ENCODE results near the gene NKD2. TPM values are rescaled to one million over a fixed set of nuclear protein-coding genes. Genes with fewer than 3 reads are reported as not detected.

The NKD2 gene
- polyA plus RNA-seq, 2 of the 4 experiments (the other 2 are of a cell fraction): 1.2 to 4.2 TPM

DNA sequence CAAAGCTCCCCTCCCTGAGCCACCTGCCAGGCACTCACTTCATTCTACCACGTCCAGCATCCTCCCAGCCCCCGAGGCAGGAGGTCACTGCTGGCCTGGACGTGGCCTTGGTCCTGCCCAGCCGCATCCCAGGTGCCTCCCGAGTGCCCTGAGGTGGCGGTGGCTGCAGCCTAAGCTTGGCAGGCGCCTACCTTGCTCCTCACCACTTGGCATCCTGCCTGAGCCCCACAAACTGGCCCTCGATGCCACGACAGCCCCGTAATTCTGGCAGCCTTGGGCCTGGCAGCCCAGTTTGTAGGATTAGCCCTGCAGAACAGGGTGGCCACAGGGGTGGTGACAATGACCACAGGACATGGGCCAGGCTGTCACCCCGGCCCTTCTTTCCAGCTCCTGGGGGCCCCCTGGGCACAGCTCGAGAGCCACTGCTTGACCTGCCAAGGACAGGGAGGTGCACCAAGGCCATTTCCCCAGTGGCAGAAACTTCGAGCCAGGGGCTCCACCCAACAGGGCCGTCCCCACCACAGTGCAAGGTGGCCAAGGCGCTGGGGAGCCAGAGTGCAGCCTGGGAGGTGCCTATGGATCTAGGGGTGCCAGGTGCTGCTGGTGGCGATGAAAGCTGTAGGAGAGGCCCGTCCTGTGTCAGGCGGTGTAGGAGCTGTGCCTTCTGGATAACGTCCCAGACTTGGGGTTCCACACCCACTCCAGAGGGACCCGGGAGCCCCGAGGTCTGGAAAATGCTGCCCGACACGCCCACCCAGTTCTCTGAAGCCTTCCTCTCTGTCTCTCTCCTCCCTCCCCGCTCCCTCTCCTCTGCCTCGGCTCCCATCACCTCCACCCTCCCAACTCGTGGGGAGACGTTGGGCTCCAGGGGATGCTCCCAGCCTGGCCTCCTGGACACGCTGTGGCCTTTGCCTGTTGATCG, 18.4 kb downstream of the NKD2 start:
- TF ChIP-seq, protein P1, sequence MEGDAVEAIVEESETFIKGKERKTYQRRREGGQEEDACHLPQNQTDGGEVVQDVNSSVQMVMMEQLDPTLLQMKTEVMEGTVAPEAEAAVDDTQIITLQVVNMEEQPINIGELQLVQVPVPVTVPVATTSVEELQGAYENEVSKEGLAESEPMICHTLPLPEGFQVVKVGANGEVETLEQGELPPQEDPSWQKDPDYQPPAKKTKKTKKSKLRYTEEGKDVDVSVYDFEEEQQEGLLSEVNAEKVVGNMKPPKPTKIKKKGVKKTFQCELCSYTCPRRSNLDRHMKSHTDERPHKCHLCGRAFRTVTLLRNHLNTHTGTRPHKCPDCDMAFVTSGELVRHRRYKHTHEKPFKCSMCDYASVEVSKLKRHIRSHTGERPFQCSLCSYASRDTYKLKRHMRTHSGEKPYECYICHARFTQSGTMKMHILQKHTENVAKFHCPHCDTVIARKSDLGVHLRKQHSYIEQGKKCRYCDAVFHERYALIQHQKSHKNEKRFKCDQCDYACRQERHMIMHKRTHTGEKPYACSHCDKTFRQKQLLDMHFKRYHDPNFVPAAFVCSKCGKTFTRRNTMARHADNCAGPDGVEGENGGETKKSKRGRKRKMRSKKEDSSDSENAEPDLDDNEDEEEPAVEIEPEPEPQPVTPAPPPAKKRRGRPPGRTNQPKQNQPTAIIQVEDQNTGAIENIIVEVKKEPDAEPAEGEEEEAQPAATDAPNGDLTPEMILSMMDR (IDR thresholded peaks at IDR 0.05): no peak
- TF ChIP-seq POLR2A (IDR thresholded peaks at IDR 0.05; ENCODE audit: low read length) (no peak), ESRRA (IDR thresholded peaks at IDR 0.05; ENCODE audit: borderline replicate concordance, low read length) (no peak)
- TF ChIP-seq, protein P2, sequence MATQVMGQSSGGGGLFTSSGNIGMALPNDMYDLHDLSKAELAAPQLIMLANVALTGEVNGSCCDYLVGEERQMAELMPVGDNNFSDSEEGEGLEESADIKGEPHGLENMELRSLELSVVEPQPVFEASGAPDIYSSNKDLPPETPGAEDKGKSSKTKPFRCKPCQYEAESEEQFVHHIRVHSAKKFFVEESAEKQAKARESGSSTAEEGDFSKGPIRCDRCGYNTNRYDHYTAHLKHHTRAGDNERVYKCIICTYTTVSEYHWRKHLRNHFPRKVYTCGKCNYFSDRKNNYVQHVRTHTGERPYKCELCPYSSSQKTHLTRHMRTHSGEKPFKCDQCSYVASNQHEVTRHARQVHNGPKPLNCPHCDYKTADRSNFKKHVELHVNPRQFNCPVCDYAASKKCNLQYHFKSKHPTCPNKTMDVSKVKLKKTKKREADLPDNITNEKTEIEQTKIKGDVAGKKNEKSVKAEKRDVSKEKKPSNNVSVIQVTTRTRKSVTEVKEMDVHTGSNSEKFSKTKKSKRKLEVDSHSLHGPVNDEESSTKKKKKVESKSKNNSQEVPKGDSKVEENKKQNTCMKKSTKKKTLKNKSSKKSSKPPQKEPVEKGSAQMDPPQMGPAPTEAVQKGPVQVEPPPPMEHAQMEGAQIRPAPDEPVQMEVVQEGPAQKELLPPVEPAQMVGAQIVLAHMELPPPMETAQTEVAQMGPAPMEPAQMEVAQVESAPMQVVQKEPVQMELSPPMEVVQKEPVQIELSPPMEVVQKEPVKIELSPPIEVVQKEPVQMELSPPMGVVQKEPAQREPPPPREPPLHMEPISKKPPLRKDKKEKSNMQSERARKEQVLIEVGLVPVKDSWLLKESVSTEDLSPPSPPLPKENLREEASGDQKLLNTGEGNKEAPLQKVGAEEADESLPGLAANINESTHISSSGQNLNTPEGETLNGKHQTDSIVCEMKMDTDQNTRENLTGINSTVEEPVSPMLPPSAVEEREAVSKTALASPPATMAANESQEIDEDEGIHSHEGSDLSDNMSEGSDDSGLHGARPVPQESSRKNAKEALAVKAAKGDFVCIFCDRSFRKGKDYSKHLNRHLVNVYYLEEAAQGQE (IDR thresholded peaks at IDR 0.05): no peak
- TF ChIP-seq, protein P3, sequence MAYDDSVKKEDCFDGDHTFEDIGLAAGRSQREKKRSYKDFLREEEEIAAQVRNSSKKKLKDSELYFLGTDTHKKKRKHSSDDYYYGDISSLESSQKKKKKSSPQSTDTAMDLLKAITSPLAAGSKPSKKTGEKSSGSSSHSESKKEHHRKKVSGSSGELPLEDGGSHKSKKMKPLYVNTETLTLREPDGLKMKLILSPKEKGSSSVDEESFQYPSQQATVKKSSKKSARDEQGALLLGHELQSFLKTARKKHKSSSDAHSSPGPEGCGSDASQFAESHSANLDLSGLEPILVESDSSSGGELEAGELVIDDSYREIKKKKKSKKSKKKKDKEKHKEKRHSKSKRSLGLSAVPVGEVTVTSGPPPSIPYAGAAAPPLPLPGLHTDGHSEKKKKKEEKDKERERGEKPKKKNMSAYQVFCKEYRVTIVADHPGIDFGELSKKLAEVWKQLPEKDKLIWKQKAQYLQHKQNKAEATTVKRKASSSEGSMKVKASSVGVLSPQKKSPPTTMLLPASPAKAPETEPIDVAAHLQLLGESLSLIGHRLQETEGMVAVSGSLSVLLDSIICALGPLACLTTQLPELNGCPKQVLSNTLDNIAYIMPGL (CRISPR knock-in tag; IDR thresholded peaks at IDR 0.05; ENCODE audit: borderline replicate concordance): no peak
- Histone ChIP-seq H3K4me2 (no peak overlapping the region), H3K4me1 (no peaks in the 10 kb centered on the region), H3K9me3 (no peaks in the 10 kb centered on the region), H3K4me3 (no peak overlapping the region), H3K27ac (no peak overlapping the region)
- DNase-seq (ENCODE audit: low read depth in 1 of 2, low spot score in 1 of 2): no peak
- no peak for ATAC-seq
- CTCF ChIA-PET: interaction anchor here (0.9 to 1.4 kb wide), 3 partner anchors 17 to 627 kb away, joined by 3 read pairs; no protein-coding TSS in a partner anchor
- POLR2A ChIA-PET: no interaction called here
- WGBS (ENCODE audit: missing lambda C conversion rate): 75% methylated on average over 20 of the region's 29 CpGs
- FAIRE-seq: no peak

DNA sequence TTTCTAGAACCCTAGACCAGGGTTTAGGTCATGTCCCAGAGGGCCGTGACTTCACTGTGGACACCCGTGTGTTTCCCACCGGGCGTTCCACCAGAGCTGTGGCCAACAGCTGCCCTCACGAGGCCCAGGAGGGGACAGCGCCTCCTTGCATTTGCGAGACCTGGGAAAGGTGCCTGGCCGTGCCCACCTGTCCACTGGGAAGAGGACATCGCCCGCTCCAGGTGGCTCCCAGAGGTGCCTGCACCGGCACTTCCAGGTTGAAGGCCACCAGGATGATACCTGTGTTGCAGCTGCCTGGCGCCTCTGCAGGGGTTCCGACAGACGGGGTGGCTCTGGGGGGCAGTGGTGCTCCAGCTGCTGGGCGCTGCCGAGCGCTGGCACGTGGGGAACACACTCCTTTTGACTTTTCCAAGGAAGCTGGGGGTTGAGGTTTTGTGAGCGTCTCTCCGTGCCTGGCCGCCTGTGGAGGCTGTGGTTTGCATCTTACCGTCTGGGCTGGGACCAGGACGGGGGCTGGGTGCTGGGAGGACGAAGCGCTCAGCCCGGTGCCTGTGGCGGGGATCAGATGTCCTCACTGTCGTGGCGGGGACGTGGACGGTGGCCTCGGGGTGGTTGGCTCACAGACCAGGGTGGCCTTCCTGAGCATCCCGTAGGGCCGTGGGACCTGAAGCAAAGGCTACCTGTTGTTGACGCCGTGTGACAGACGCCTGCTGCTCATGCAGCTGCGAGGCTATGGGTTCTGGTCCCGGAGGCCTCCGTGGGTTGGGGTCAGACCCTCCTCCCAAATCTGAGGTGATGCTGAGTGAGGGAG, 19.2 kb downstream of the NKD2 start:
- DNase-seq (ENCODE audit: low read depth in 1 of 2, low spot score in 1 of 2) (no peak), ATAC-seq (no peak), FAIRE-seq (no peak)
- no peaks in the 10 kb centered on the region for H3K4me1 ChIP-seq
- no peaks in the 10 kb centered on the region for H3K9me3 ChIP-seq
- no peak overlapping the region for H3K4me2 ChIP-seq
- H3K4me3 ChIP-seq: no peak overlapping the region
- TF ChIP-seq ZC3H11A (IDR thresholded peaks at IDR 0.05) (no peak), NFE2L2 (conservative IDR thresholded peaks at IDR 0.05; ENCODE audit: low read length) (no peak), BHLHE40 (IDR thresholded peaks at IDR 0.05; ENCODE audit: low read depth, low read length) (no peak), MYC (IDR thresholded peaks at IDR 0.05; ENCODE audit: borderline replicate concordance, low read length) (no peak), HDAC2 (IDR thresholded peaks at IDR 0.05) (no peak), CBX2 (IDR thresholded peaks at IDR 0.05; ENCODE audit: borderline replicate concordance, low read depth) (no peak), HEYL (CRISPR knock-in tag; IDR thresholded peaks at IDR 0.05) (no peak), TFCP2L1 (CRISPR knock-in tag; IDR thresholded peaks at IDR 0.05) (no peak), EHF (CRISPR knock-in tag; IDR thresholded peaks at IDR 0.05) (no peak), NPAS2 (CRISPR knock-in tag; IDR thresholded peaks at IDR 0.05; ENCODE audit: borderline replicate concordance) (no peak), RNF2 (IDR thresholded peaks at IDR 0.05; ENCODE audit: borderline replicate concordance, low read depth) (no peak), HOXA7 (CRISPR knock-in tag; IDR thresholded peaks at IDR 0.05) (no peak)
- TF ChIP-seq, protein P4, sequence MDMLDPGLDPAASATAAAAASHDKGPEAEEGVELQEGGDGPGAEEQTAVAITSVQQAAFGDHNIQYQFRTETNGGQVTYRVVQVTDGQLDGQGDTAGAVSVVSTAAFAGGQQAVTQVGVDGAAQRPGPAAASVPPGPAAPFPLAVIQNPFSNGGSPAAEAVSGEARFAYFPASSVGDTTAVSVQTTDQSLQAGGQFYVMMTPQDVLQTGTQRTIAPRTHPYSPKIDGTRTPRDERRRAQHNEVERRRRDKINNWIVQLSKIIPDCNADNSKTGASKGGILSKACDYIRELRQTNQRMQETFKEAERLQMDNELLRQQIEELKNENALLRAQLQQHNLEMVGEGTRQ (IDR thresholded peaks at IDR 0.05): no peak
- TF ChIP-seq, protein P5, sequence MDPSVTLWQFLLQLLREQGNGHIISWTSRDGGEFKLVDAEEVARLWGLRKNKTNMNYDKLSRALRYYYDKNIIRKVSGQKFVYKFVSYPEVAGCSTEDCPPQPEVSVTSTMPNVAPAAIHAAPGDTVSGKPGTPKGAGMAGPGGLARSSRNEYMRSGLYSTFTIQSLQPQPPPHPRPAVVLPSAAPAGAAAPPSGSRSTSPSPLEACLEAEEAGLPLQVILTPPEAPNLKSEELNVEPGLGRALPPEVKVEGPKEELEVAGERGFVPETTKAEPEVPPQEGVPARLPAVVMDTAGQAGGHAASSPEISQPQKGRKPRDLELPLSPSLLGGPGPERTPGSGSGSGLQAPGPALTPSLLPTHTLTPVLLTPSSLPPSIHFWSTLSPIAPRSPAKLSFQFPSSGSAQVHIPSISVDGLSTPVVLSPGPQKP (IDR thresholded peaks at IDR 0.05; ENCODE audit: low read depth, low read length): no peak
- TF ChIP-seq, protein P6, sequence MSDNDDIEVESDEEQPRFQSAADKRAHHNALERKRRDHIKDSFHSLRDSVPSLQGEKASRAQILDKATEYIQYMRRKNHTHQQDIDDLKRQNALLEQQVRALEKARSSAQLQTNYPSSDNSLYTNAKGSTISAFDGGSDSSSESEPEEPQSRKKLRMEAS (IDR thresholded peaks at IDR 0.05): no peak
- TF ChIP-seq, protein P7, sequence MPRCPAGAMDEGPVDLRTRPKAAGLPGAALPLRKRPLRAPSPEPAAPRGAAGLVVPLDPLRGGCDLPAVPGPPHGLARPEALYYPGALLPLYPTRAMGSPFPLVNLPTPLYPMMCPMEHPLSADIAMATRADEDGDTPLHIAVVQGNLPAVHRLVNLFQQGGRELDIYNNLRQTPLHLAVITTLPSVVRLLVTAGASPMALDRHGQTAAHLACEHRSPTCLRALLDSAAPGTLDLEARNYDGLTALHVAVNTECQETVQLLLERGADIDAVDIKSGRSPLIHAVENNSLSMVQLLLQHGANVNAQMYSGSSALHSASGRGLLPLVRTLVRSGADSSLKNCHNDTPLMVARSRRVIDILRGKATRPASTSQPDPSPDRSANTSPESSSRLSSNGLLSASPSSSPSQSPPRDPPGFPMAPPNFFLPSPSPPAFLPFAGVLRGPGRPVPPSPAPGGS (IDR thresholded peaks at IDR 0.05): no peak
- WGBS (ENCODE audit: missing lambda C conversion rate): 87% methylated on average over 21 of the region's 40 CpGs
- CTCF ChIA-PET: interaction anchor here (0.9 to 2.1 kb wide), 4 partner anchors 18 to 626 kb away, joined by 3 to 6 read pairs (median 3); no protein-coding TSS in a partner anchor
- POLR2A ChIA-PET: no interaction called here
- H3K27ac ChIP-seq: no peak overlapping the region

All from A549 (cell line).